HG03066 (cell line): ENCODE measurements around the gene LHCGR.
A peak's percentile ranks its signal among the peaks of the same experiment; 100 is the strongest.

Experiments used
- ATAC-seq: cut with Tn5 transposase; IDR thresholded peaks from one replicate; pipeline ENCODE4 v1.9.1; 2021; ENCODE audit warnings: low read depth; ENCODE audit not compliant: unreplicated experiment

The LHCGR gene

DNA sequence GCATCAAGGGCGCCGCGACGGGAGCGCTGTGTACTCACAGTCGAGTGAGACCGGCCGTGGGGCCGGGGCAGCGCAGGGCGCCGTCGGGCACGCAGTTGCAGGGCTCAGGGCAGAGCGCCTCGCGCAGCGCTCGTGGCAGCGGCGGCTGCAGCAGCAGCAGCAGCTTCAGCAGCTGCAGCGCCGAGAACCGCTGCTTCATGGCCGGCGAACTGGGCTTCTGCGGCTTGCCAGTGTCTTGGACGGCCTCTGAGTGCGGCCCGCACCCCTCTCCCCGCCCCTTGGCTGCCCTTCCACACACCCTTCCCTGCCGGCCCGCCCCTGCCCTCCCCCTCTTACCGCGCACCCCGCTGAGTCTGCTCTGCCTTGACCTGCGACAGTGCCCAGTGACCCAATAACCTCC is at the start of gene LHCGR:
TSS of gene LHCGR (minus strand) at position 252 of the 400 bp plus-strand sequence. CDS start at position 199, 53 bp downstream.
- ATAC-seq: no peak

- ATAC-seq: no peak
These were observed 44.1 kb upstream of the LHCGR start for GRCh38 chr2:48799601-48800000.

DNA sequence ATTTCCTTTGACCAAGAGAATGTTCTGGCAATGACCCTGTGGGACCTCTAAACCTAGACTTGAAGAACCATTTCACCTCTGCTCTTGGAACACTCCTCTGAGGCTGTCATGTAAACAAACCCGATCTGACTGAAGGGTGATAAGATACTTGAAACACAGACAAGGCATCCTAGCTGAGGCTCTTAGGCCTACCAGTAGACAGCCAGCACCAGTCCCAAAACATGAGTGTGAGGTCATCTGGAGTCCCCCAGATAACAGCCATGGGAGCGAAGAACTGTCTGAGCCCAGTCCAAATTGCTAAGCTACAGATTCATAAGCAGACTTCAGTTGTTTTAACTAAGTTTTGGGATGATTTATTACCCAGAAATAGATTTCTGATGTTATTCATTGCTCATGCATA is 39.5 kb upstream of the LHCGR start:
- ATAC-seq: no peak

- no peak for ATAC-seq
These were observed 38.1 kb upstream of the LHCGR start for GRCh38 chr2:48793671-48794070.

GRCh38 chr2:48792030-48792429 is 36.5 kb upstream of the LHCGR start:
- no peak for ATAC-seq

DNA sequence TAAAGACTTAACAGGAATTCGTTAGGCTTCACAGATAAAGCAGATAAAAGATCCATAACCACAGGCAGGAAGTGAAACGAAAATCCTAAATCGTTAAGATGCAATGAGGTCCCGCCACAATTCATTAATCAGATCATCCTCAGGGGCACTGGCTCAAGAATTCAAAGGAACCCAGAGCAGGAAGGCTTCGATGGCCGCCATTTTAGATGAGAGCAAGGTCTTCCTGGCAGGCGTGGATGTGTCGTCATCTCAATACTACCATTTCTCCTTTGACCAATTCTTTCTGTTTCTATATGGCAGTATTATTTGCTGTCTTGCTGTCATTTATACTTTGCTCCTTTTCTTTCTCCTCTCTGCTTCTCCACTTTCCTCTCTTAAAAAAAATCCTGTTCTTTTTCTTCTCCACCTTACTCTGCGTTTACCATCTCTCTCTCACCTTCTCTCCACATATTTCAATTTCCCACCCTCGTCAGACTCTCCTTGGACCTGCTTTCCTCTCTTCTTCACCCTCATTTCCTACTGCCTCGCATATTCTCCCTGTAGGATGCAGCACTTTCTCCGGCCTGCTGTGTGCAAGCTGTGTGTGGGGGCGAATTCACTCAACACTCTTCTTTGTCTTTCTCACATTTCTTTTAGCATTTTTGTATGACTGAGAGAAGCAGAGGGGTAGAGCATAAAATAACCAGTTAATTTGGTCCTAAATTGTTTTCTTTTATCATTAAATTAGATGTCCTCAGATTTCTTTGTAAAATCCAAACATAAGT is 35.1 kb upstream of the LHCGR start:
- no peak for ATAC-seq

DNA sequence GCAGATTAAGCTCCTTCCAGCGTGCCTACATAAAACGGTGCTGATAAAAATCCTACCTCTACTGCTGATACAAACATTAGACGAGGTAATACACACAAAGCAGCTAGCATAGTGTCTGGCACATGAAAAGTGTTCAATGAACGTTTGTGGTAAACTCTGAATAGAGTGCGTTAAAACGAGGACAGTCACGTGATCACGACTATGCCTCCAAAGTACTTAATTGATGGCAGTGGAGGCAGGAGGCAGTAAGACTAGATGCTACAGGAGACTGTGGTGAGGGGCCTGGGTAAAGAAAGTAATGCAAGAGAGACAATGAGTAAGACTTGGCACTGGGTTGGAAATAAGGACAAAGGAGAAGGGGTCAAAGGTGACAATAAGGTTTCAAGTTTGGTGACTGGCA is 32.1 kb upstream of the LHCGR start:
- no peak for ATAC-seq

DNA sequence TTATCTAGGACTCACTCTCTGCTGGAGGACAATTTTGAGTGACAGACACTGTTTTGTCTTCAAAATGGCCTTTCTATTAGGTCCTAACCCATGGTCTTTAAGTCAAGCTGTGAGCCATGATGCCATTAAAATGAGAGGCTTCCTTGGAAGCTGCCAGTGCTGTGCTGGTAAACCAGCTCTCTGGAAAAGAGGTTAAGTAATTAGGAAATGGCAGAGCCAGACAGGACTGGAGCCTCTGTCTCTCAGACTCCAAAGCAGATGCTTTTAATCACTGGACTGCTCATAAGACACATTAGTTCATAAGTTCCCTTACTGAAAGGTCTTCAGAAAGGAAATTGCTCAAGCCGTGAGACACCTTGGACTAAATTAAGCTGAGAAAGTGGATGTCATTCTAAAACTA is 25.8 kb upstream of the LHCGR start:
- no peak for ATAC-seq

- ATAC-seq: no peak
These were observed 23.6 kb upstream of the LHCGR start for GRCh38 chr2:48779019-48779716.

GRCh38 chr2:48774251-48774650 is 18.7 kb upstream of the LHCGR start:
- ATAC-seq: no peak

- ATAC-seq: no peak
These were observed 15.9 kb upstream of the LHCGR start for GRCh38 chr2:48771241-48772014.

DNA sequence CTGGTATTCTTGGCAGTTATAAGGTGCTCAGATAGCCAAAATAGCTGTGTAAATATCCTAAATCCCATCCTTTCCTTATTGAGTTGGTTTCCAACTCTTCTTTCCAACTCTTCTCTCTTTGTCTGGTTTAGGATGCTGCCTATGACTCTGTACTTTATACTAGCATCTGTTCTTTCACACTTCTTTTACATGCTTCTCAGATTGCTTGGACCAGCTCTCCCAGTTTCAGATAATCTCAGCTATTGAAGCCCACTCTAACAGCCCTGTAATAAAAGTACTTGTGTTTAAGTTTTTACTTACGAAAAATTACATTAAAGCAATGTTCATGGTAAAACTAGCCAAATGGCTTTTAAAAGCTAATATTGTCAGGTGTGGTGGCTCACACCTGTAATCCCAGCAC is 14.7 kb upstream of the LHCGR start:
- no peak for ATAC-seq

- no peak for ATAC-seq
These were observed 13.1 kb upstream of the LHCGR start for GRCh38 chr2:48768669-48769068.

- ATAC-seq: no peak
These were observed 11.8 kb upstream of the LHCGR start for GRCh38 chr2:48767330-48767729.

- ATAC-seq: no peak
These were observed 5.3 kb upstream of the LHCGR start for GRCh38 chr2:48760826-48761225.

DNA sequence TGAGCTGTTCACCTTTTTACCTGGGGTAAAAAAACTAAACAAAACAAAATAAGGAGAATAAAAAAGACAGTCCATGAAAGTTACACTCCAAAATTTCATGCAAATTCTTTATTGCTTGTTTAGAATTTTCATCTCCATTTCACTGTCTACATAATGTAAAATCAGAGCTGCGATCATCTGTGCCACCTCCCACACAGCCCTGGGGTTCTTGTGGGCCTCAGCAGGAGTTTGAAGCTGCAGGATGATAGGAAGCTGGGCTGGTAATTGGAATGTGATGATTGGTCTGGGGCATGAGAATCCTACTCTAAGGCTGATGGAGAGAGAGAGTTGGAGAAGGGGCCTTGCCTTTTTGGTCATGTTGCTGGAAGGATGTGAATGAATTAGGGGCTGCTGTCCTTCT is 4.2 kb upstream of the LHCGR start:
- ATAC-seq: no peak

- ATAC-seq: no peak
These were observed 765 bp upstream of the LHCGR start for GRCh38 chr2:48756289-48756688.

- no peak for ATAC-seq
These were observed 650 bp downstream of the LHCGR start for GRCh38 chr2:48754874-48755273.

- ATAC-seq: no peak
These were observed 2.3 kb downstream of the LHCGR start for GRCh38 chr2:48753228-48753627.

- peak; percentile 63 for ATAC-seq
These were observed 5.3 kb downstream of the LHCGR start for GRCh38 chr2:48750128-48750739.
